Dermis microvascular lymphatic vessel endothelial cell (primary cell): ENCODE data around the gene PXMP2. TPM values are rescaled to one million over a fixed set of nuclear protein-coding genes. Genes with fewer than 3 reads are reported as not detected.
A peak's percentile ranks its signal among the peaks of the same experiment; 100 is the strongest.
"Not testable (repeated sequence)": the region's sequence is repeated elsewhere in the genome, so short reads cannot be mapped to it uniquely, and the experiment has no call there.

Source experiments
- DNase-seq, 2 donors: peaks; one replicate each; pipeline versions ENCODE4 v3.0.0 to v3.0.0-alpha.2; 2010; ENCODE audit warnings: low read depth in 2 of 2
- total RNA-seq: library from RNA; depleted of rRNA; stranded (reverse); fragments of >200 nt; gene quantifications from 2 replicates; pipeline ENCODE4 v1.2.1, GENCODE V29; 2014

PXMP2 gene
- total RNA-seq, 1 donor from 2014 or later = 18.7 TPM

DNA sequence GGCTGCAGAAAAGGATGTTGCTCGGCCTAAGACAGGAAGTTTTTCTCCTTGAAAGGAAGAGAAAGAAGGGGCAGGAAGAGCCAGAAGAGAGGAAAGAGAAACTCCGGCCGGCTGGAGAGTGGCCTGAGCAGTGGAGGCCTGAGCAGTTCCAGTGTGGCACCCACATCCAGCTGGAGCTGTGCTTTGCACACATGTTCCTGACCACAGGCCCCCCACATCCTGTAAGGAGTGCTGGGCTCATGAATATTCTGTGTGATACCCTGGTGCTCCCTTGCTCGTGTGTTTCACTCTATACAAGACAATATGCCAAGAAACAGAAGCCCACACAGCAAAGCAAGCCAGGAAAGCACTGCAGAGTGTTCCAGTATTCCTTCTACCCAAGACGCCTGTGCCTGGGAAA lies 27.3 kb upstream of the PXMP2 start:
- no peak for DNase-seq

DNA sequence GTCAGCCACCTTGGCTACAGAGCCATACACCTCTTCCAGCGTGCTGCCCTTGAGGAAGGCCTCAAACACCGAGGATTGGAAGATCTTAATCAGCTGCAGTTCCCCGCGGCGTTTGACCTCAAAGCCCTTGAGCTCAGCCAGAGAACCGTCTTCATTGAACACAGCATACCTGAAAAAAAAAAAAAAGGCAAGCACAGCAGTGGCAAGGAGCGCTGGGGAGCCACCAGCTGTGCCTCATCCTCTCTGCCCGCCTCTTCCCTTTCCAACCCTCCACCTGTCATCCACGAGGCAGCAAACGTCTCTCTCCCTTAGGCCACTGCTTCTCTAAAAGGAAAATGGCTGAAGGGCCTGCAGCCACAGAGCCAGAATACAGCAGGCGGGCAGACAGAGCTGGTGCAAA lies 26.4 kb upstream of the PXMP2 start:
- DNase-seq = no peak

DNA sequence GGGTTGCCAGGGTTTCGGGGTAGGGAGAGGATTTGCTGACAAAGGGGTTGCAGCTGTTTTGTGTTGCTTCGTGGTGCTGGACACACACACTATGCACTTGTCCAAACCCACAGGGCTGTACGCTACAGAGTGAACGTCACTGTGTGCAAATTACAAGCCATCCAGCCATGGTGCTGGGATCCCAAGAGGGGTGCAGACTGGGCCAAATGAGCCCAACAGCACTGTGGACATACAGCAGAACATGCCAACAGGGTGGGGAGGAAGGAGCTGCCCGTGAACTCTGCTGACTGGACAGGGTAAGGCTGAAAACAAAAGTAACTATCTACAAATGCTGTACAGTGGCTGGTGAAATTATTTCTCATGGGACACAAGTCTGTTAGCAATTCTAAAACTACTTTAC lies 25.4 kb upstream of the PXMP2 start:
- DNase-seq = no peak

DNA sequence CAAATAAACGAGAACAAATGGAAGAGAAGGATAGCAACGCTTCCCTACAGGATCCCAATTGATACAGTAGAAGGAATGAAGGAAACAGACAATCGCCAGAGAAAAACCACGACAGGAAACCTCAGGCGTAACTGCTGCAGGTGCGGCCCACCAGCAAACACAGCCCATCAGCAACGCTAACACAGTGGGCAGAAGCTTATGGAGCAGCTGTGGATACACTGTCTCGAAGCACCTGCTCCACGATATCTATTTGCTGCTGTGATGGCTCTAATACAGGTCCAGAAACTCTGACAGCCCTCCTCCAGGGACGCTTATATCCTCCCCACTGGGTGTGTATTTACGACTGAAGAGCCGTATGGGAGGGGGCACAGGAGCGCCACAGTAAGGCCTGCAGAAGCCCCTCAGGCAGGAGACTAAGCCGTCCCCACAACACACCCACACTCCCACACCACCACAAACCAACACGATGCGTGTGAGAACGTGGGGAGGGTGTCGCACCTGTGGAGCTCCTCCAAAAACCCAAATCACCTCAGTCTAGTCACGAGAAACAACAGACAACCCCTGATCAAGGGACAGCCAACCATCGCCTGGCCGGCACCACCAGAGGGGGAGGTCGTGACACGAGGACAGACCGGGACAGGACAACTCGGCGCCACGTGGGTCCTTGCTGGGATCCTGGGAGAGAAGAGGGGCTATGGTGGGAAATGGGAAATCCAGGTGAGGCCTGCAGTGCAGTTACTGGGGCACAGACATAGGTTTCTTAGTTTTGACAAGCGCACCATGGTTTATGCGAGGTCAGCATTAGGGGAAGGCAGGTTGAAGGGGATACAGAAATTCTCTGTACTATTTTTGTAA lies 24.3 kb upstream of the PXMP2 start:
- DNase-seq = no peak

DNA sequence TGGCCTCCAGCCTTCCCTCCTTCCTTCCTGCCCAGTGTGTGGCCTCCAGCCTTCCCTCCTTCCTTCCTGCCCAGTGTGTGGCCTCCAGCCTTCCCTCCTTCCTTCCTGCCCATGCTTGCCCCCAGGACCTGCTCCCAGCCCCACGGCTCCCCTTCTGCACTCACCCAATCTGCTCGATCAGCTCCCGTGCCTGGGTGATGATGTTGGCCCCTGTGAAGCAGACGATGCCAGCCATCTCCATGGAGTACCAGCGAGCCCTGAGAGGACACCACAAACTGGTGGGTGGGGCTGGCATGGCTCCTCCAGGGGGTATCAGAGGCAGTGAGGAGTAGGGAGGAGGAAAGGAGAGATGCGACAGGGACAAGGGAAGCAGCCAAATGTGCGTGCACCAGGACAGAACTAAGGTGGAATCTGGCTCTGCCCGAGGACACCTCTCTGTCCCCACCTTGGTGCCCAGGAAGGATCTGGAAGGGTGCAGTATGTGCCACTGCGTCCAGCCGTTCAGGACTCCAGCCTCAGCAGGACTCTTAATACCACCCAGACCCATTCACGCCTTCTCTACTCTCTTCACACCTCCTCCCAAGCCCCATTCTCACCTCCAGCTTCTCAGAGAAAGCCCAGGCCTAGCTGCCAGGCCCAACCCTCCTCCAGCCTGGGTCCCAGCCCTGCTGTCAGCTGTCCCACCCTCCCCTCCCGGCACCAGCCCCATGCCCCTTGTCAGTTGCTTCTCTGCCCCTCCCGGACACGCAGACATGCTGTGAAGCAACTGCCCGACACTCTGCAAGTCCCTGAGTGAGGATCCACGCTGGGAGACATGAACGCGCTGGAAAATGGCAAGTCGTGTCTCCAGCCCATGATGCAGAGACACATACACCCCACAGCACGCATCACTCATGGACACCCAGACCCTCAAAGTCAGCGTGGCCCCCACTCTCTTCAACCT lies 22.9 kb upstream of the PXMP2 start:
- no peak for DNase-seq

DNA sequence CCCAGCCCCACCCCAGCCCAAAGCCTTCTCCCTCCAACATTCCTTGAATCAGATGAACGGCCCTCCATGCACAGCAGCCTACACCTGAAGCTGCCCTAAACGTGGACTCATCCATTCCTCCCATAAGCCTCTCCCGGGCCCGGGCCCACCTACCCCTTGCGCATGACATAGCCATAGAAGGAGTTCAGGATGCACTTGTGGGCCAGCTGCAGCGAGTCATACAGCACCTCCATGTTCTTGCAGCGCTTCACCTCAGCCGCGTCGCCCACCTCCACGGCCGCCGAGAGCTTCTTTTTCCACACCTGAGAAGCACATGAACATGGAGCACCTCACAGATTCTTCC lies 22.3 kb upstream of the PXMP2 start:
- no peak for DNase-seq

DNA sequence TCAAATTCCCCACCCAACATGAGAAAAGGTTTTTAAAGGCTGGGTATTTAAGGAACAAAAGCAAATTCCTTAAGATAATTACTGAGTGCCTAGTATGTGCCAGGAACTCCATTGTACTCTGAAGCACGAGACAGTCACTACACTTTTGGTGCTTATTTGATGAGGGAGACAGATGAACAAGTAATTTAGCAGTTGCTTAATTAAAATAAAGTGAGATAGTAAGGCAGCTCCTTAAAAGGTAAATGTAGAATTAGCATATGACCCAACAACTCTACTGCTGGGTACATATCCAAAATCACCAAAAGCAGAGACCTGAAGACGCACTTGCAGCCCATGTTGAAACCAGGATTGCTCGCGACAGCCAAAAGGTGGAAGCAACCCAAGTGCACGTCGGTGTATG lies 21.6 kb upstream of the PXMP2 start:
- no peak for DNase-seq

DNA sequence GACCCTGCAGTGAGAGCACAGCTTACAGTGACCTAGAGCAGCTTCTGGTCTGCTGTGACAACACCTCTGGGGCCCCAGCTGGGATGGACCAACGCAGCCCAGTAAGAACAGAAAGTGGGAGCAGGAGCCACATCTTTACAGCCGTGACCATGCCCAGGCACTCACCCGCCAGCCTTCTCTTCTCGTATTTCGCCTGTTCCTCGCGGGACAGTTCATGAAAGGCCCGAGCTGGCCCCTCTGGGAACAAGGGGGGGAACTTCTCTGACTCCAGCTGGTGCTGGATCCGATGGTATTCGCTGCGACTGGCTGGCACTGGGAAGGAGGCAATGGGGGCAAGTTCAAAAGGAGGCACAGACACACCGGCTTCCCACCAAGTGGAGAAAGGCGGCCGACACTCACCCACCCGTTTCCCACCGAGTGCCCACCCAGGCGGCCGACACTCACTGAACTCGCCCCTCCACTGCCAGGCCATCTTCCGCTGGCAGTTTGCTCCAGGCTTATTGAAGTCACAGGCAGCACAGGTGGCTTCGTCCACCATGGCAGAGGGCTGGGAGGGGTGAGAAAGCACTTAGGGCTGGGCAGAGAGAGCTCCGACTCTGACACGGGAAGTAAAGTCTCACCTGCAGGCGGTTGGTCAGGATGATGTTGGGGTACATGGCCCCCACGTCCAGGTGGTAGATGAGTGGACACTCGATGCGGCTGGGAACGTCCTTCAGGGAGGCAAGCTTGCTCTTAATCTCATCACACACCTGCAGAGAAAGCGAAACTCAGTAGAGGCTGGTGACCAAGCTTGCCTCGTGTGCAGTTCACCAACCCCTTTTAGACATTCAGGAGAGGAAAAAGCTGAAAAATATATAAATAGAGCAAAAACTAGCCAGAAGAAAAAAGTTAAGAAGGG lies 18.9 kb upstream of the PXMP2 start:
- DNase-seq = no peak

DNA sequence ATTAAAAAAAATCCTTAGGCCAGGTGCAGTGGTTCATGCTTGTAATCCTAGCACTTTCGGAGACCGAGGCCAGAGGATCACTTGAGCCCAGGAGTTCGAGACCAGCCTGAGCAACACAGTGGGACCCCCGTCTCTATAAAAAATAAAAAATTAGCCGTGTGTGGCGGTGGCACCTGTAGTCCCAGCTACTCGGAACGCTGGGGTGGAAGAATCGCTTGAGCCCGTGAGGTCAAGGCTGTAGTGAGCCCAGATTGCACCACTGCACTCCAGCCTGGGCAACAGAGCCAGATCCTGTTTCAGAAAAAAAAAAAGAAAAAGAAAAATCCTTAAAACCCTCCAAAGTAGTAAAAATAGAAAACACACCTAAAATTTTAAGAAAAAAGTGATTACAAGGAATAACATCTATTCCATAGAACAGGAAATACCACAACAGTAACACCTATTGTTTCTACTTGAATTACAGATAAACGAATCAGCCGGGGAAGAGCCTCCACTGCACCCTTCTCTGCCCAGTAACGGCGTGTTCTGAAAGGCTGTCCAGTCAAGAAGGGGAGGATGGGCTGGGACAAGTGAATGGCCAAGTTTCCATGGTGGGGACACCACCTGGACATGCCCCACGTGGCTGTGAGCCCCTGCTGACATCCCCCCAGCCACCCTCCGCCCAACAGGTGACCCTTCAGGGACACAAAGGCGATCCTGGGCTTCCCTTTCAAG lies 18.1 kb upstream of the PXMP2 start:
- DNase-seq = no peak

DNA sequence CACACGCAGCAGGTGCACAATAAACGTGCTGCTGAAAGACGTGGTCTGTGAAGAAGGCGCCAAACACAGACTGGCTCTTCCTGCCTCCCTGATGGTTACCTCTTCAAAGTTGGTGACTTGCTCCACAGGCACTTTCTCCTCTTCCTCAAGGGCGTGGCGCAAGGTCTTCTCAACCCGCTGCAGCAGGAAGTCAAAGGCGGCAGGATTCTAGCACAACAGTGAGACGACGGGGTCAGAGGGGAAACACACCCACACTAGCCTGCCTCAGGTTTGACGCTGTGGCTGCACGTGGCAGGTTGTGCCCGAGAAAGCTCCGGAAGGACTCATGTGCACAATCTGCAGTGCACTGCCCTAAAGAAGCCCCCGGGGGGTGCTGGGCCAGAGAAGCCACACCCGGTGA lies 15.3 kb upstream of the PXMP2 start:
- no peak for DNase-seq

DNA sequence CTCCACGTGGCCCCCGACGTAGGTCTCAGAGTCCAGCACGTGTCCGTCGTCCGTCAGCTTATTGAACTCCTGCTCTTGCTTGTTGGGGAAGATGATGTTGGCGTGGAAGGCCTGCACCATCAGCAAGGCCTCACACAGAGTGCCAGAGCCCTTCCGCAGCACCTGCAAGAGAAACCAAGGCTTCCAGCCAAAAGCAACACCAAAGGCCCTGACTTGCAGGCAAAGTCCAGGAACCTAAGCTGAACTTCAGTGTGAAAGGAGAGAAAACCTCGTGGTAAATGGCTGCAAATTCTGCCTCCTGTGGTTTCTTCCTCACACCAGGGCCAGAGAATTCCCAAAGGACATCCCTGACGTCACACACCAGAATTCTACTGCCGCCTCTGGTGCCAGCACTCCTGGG lies 14.7 kb upstream of the PXMP2 start:
- DNase-seq = peak in 1 of 2 donors; percentile 37

DNA sequence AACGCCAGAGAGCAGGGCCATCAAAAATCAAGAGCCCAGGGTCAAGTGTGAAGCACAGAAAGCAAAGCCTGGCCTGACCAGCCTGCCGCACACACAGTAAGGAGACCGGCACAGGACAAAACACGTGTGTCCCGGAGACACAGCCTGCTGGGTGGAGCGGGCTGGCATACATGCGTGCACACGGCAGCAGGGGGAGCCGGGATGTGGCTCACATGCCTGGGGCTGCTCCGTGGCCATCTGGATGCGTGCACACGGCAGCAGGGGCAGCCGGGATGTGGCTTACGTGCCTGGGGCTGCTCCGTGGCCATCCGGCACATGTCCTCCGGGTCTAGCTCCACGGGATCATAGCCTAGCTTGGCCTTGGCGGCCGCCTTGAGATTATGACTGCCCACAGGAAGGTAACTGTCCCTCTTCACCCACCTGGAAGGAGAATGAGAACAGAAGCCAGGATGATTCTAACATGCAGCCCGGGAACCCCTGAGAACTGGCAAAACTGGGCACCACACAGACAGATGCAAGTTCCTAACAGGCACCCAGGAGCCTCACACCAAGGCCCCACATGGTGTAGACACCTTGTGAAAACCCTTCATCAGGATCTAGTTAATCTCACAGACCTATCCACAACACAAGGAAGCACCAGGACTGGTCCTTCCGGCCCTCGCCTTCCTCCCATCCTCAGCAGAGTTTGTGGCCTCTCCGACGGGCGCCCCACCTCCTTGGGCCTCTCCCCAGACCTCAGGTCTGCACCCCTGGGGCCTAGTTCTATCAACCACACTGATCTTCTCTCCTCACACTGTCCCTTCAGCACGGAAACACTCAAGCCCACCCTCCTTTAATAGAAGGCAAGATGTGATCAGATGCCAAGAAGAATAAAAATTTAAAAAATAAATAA lies 13.9 kb upstream of the PXMP2 start:
- no peak for DNase-seq

DNA sequence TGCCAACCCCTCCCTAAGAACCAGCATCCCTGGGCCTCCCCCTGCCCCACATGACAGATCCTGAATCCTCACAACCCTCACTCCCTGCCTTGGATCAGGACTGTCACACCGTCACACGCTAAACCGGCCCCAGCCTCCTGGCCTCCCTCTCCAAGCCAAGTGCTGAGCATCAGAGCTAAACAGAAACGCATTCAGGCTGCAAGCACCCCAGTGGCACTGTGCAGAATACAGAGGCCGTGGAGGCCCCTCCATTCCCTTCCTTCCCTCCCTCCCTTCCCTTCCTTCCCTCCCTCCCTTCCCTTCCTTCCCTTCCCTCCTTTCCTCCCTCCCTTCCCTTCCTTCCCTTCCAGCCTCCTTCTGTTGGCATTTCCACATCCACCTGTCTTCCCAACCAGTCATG lies 12.8 kb upstream of the PXMP2 start:
- DNase-seq = no peak

DNA sequence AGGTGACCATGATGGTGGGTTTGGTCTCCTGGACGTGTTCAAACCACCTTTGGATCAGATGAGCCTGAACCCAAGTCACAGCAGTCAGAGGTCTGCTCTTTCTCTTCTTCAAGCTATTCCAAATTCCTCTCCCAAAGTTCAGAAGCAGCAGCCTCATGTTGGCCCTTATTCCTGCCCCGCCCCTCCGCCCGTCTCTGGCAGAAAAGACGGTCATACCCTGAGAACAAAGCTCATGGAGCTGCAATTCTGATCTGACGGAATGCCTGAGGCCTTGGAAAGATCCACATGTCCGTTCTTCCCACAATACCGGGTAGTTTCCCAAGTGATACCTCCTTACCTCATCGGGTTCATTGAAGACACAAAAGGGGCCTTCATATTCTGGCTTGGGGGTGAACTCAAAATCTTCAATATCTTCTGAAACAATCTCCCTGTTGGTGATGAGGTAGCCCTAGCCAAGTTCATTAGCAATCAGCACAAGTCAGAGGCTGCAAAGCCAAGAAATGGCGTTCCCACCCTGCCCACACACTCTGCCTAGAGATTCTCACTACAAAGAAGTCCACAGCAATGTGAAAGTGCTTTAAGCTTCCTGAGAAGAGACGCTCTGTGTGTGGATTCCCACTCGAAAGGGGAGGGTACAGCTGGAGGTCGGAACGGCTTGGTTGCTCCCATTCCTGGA lies 11.5 kb upstream of the PXMP2 start:
- DNase-seq = no peak

DNA sequence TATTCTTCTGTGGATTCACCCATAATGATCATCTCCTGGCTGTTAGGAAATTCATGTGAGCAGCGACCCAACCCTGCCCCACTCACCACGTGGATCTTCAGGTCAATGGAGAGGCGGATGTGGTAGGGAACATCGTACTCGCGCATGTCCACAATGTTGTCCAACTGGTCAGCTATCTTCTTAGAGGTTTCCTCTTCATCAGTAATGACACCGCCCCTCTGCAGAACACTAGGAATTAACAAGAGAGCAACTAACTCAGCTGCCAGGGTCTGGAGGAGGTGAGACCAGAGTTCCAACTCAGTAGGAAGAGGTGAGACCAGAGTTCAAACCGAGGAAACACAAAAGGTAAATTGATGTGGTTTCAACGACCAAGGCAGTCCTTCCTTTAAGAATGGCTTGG lies 9.9 kb upstream of the PXMP2 start:
- no peak for DNase-seq

DNA sequence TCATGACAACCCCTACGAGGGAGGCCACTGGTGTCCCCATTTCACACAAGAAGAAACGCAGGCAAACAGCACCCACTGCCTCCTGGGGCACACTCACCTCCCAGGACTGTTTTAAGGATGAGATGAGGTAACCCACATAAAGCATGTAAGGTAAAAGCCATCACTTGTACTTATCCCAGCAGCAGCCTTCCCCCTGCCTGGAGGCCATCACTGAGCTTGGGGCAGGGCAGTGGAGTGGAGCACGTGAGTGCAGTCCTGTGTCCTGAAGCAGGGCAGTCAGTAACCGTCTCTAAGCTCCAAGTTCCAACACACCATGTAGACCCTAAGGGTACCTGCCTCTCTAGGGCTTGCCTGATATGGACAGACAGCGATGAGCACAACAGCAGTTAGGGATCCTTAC lies 2.0 kb upstream of the PXMP2 start:
- no peak for DNase-seq

DNA sequence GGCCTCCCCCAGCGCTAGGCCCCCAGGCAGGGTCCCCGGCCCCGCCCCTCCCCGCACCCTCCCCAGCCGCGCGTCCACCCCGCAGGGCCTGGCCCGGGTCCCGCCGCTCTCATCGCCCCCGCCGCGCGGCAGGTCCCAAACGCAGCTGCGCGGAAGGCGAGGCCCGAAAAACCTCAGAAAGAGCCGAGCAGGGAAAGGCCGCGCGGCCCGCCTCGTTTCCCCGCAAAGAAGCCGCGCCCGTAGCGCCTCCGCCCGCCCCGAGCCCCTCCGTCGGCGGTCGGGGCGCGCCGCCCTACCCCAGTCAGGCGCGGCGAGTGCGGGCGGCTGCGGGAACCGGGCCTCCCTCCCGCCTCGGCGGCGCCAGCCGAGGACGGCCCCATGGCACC lies 569 bp upstream of the PXMP2 start:
- DNase-seq = no peak

DNA sequence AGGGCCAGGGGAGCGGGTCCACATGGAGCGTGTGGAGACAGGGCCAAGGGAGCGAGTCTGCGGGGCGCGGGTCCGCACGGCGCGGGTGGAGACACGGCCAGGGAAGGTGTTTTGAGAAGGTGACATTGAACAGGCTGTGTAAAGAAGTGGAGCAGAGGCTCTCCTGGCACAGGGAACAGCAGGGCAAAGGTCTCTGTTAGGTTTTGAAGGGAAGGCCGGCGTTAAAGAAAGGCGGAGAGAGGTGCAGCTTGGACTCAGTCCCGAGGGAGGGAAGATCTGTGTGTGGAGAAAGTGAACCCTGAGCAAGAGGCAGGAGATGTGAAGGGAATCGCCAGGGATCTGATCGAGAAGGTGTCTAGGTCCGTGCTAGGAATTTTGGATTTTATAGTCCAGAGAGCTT lies 1.8 kb downstream of the PXMP2 start:
- DNase-seq = no peak

DNA sequence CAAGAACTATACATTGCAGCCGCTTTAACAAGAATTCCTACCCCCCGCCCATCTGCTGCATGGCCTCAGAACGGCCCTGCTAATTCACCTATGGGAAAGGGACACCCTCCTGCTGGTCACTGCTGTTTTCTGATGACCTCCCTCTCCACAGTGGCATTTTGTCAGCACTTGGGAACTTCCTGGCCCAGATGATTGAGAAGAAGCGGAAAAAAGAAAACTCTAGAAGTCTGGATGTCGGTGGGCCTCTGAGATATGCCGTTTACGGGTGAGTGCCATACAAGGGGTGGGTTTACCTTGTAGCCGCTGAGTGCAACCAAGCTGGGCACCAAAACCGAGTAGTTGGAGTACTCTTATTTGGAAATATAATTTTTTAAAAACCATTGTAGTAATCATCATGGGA lies 2.7 kb downstream of the PXMP2 start:
- no peak for DNase-seq

DNA sequence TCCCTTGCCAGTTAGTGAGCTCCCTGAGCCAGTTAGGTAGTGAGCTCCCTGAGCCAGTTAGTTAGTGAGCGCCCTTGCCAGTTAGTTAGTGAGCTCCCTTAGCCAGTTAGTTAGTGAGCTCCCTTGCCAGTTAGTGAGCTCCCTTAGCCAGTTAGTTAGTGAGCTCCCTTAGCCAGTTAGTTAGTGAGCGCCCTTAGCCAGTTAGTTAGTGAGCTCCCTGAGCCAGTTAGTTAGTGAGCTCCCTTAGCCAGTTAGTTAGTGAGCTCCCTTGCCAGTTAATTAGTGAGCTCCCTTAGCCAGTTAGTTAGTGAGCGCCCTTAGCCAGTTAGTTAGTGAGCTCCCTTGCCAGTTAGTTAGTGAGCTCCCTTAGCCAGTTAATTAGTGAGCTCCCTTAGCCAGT lies 4.6 kb downstream of the PXMP2 start:
- DNase-seq = not testable (repeated sequence)
